Astrocyte of the spinal cord (primary cell): ENCODE results near the gene PLXDC2.

Experiments used
- DNase-seq: peaks from one replicate; pipeline ENCODE4 v3.0.0; 2011; ENCODE audit warnings: low read depth, low spot score
- H3K4me3 ChIP-seq: 2 replicates; pipeline ENCODE4 v1.5.1; 2011; ENCODE audit warnings: low read depth, mild to moderate bottlenecking, low read length, moderate library complexity
- CTCF ChIP-seq: IDR thresholded peaks from 2 replicates; pipeline ENCODE4 v1.5.1; 2012; ENCODE audit warnings: low read depth, mild to moderate bottlenecking, low read length, inconsistent platforms
- in situ Hi-C: cut with HindIII; loops from 2 replicates; pipeline ENCODE4 v1.10.0; 2017; ENCODE audit warnings: low sequenced_read_pairs

Gene PLXDC2

GRCh38 chr10:19865676-19866075 lies 49.4 kb downstream of the PLXDC2 start:
- no peak for DNase-seq
- in situ Hi-C loops, result no loop called here
- no peak for TF ChIP-seq CTCF
- no peak overlapping the region for H3K4me3 ChIP-seq

GRCh38 chr10:19869370-19869769 lies 53.1 kb downstream of the PLXDC2 start:
- in situ Hi-C loops, result no loop called here
- no peak for DNase-seq
- no peak for TF ChIP-seq CTCF
- no peak overlapping the region for H3K4me3 ChIP-seq

- no peak overlapping the region for H3K4me3 ChIP-seq
- no peak for TF ChIP-seq CTCF
- DNase-seq, result no peak
- in situ Hi-C loops, result no loop called here
Measured at GRCh38 chr10:19872504-19873271, 56.5 kb downstream of the PLXDC2 start.

- H3K4me3 ChIP-seq, result no peak overlapping the region
- no peak for DNase-seq
- TF ChIP-seq CTCF, result no peak
- in situ Hi-C loops, result no loop called here
Measured at GRCh38 chr10:19874190-19874589, 58.0 kb downstream of the PLXDC2 start.

- DNase-seq, result no peak
- TF ChIP-seq CTCF, result no peak
- in situ Hi-C loops, result no loop called here
- H3K4me3 ChIP-seq, result no peak overlapping the region
Measured at GRCh38 chr10:19874791-19875190, 58.6 kb downstream of the PLXDC2 start.

GRCh38 chr10:19876570-19876969 lies 60.3 kb downstream of the PLXDC2 start:
- H3K4me3 ChIP-seq, result no peak overlapping the region
- no peak for DNase-seq
- in situ Hi-C loops, result no loop called here
- TF ChIP-seq CTCF, result no peak
